OCI-LY7 (cell line): Measurements from ENCODE around the gene RIC8B. TPM values are rescaled to one million over a fixed set of nuclear protein-coding genes. Genes with fewer than 3 reads are reported as not detected.

Experiments used
- BruUV-seq: library from RNA; stranded (reverse); fragments of 400-500 nt; replicated peaks from 2 replicates; lab custom pipeline; 2021; lab: Mats Ljungman, UMichigan
- CTCF ChIA-PET: fragments of 300-600 bp; sonication (Branson Sonifier 250); formaldehyde crosslinking; loops from one replicate; lab custom pipeline; 2022; ENCODE audit warnings: antibody characterized with exemption; ENCODE audit not compliant: unreplicated experiment; lab: Charles Lee
- POLR2A ChIA-PET: fragments of 300-600 bp; sonication (Branson Sonifier 250); formaldehyde crosslinking; loops from one replicate; lab custom pipeline; 2022; ENCODE audit warnings: antibody characterized with exemption; lab: Charles Lee
- DNase-seq: peaks from one replicate; pipeline ENCODE4 v3.0.0-alpha.2; 2015; ENCODE audit warnings: low spot score
- H2AFZ ChIP-seq: fragments of 200-600 bp; sonication (generic), shearing (Covaris generic); 2 replicates; pipeline ENCODE4 v1.6.1; 2014; ENCODE audit warnings: mild to moderate bottlenecking, antibody characterized with exemption, low read length, moderate library complexity
- H3K27ac ChIP-seq: fragments of 200-600 bp; sonication (generic); 2 replicates; pipeline ENCODE4 v1.5.1; 2014; ENCODE audit warnings: mixed run types, low read depth, mild to moderate bottlenecking, moderate library complexity, low read length, inconsistent platforms; ENCODE audit not compliant: poor library complexity, severe bottlenecking
- H3K36me3 ChIP-seq: fragments of 200-600 bp; sonication (generic); 2 replicates; pipeline ENCODE4 v1.6.1; 2014; ENCODE audit warnings: mild to moderate bottlenecking, antibody characterized with exemption, low read length, moderate library complexity, mixed read lengths; ENCODE audit not compliant: insufficient read depth
- H3K4me1 ChIP-seq: fragments of 200-600 bp; sonication (generic); 2 replicates; pipeline ENCODE4 v1.5.1; 2014; ENCODE audit warnings: mild to moderate bottlenecking, low read length; ENCODE audit not compliant: insufficient read depth, poor library complexity, severe bottlenecking
- H3K4me2 ChIP-seq: fragments of 200-600 bp; sonication (generic); 2 replicates; pipeline ENCODE4 v1.6.1; 2014; ENCODE audit warnings: mild to moderate bottlenecking, low read length
- H3K4me3 ChIP-seq: fragments of 200-600 bp; sonication (generic); 2 replicates; pipeline ENCODE4 v1.5.1; 2014; ENCODE audit warnings: mild to moderate bottlenecking, low read depth, low read length; ENCODE audit not compliant: poor library complexity, severe bottlenecking
- H3K79me2 ChIP-seq: fragments of 200-600 bp; sonication (generic); 2 replicates; pipeline ENCODE4 v1.6.1; 2016; ENCODE audit warnings: low read depth, mild to moderate bottlenecking, low read length, moderate library complexity, mixed read lengths; ENCODE audit not compliant: insufficient read depth
- H3K9me2 ChIP-seq: fragments of 200-600 bp; sonication (generic); 2 replicates; pipeline ENCODE4 v1.6.1; 2016; ENCODE audit warnings: mild to moderate bottlenecking, low read length, mixed read lengths; ENCODE audit not compliant: insufficient read depth
- H3K9me3 ChIP-seq: fragments of 200-600 bp; sonication (generic); 2 replicates; pipeline ENCODE4 v1.6.1; 2014; ENCODE audit warnings: mild to moderate bottlenecking, mixed run types, low read length, mixed read lengths
- H4K20me1 ChIP-seq: fragments of 200-600 bp; sonication (generic); 2 replicates; pipeline ENCODE4 v1.6.1; 2014; ENCODE audit warnings: mild to moderate bottlenecking, antibody characterized with exemption, low read length, moderate library complexity, mixed read lengths; ENCODE audit not compliant: insufficient read depth
- EZH2phosphoT487 ChIP-seq: fragments of 200-600 bp; sonication (generic); IDR thresholded peaks from 2 replicates; pipeline ENCODE4 v1.6.1; 2018; ENCODE audit warnings: low read depth, borderline replicate concordance, mild to moderate bottlenecking, mixed run types, antibody characterized with exemption, low read length, moderate library complexity, mixed read lengths
- intact Hi-C: fragments of 100-400 bp; cut with micrococcal nuclease; formaldehyde crosslinking; loops from one replicate; pipeline ENCODE4 v1.10.0; 2022; ENCODE audit not compliant: unreplicated experiment
- total RNA-seq, 2 experiments: library from RNA; depleted of rRNA in 1 of 2; stranded (reverse); fragments of >200 nt in 1 of 2; shearing (Covaris generic) in 1 of 2; gene quantifications; 2 replicates each; pipeline ENCODE4 v1.2.3, GENCODE V29; 2014 to 2022
- TF ChIP-seq, protein P1 (sequence below): fragments of 200-600 bp; sonication (generic); conservative IDR thresholded peaks from 2 replicates; pipeline ENCODE4 v1.5.1; 2014; ENCODE audit warnings: mild to moderate bottlenecking, antibody characterized with exemption, low read length, moderate library complexity, mixed read lengths

Gene RIC8B
- total RNA-seq, 2 experiments from 2014 or later, result 9.6 TPM; not detected in 1

DNA sequence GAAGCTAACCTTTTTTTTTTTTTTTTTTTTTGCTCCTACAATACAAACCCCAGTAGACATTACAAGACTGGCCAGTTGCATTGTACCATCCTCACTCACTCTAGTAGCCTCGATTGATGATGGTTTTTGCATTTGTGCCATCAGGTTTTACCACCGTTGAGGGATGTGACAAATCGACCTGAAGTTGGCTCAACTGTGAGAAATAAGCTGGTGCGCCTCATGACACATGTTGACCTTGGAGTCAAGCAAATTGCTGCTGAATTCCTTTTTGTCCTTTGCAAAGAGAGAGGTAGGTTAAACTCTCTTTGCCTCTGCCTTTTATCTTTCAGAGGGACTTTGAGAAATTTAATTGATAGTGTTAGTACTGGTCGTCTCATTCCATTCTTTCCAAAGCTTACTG lies 76.8 kb downstream of the RIC8B start:
- no peak for DNase-seq
- H3K36me3 ChIP-seq, result no peaks in the 10 kb centered on the region
- POLR2A ChIA-PET, result interaction anchor here (0.6 kb wide), 2 partner anchors 19 to 306 kb away, joined by 3 to 5 read pairs; no protein-coding TSS in a partner anchor
- no peak for TF ChIP-seq EZH2phosphoT487
- TF ChIP-seq, protein P1, sequence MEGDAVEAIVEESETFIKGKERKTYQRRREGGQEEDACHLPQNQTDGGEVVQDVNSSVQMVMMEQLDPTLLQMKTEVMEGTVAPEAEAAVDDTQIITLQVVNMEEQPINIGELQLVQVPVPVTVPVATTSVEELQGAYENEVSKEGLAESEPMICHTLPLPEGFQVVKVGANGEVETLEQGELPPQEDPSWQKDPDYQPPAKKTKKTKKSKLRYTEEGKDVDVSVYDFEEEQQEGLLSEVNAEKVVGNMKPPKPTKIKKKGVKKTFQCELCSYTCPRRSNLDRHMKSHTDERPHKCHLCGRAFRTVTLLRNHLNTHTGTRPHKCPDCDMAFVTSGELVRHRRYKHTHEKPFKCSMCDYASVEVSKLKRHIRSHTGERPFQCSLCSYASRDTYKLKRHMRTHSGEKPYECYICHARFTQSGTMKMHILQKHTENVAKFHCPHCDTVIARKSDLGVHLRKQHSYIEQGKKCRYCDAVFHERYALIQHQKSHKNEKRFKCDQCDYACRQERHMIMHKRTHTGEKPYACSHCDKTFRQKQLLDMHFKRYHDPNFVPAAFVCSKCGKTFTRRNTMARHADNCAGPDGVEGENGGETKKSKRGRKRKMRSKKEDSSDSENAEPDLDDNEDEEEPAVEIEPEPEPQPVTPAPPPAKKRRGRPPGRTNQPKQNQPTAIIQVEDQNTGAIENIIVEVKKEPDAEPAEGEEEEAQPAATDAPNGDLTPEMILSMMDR, result no peak
- BruUV-seq, result no TSS peak
- no peak overlapping the region for H3K4me3 ChIP-seq
- H3K79me2 ChIP-seq, result no peaks in the 10 kb centered on the region
- no peaks in the 10 kb centered on the region for H3K9me2 ChIP-seq
- no peak overlapping the region for H3K4me2 ChIP-seq
- no peaks in the 10 kb centered on the region for H4K20me1 ChIP-seq
- no peak overlapping the region for H2AFZ ChIP-seq
- H3K4me1 ChIP-seq, result no peaks in the 10 kb centered on the region
- H3K27ac ChIP-seq, result no peak overlapping the region
- CTCF ChIA-PET, result no interaction called here
- no peaks in the 10 kb centered on the region for H3K9me3 ChIP-seq
- intact Hi-C loops, result no loop called here

DNA sequence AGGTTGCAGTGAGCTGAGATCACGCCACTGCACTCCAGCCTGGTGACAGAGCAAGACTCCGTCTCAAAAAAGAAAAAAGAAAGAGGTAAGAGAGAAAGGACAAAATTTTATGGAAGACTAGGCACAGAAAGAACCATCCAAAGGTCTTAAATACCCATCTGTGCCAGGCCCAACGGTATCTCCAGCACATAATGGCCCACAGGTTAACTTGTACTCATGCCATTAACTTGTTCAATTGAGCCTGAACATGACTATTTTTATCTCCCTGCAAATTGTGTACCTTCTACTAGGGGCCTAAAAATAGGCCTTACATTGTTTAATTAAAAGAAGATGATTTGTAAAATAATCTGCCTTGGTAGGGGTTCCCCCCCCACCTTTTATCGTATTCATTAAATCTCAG lies 80.2 kb downstream of the RIC8B start:
- Histone ChIP-seq H2AFZ (no peak overlapping the region), H3K4me2 (no peak overlapping the region), H3K27ac (no peak overlapping the region), H3K36me3 (no peaks in the 10 kb centered on the region), H3K9me2 (no peaks in the 10 kb centered on the region), H3K79me2 (no peaks in the 10 kb centered on the region), H3K9me3 (no peaks in the 10 kb centered on the region), H3K4me1 (no peaks in the 10 kb centered on the region), H3K4me3 (no peak overlapping the region), H4K20me1 (no peaks in the 10 kb centered on the region)
- intact Hi-C loops, result no loop called here
- no peak for TF ChIP-seq EZH2phosphoT487
- TF ChIP-seq, protein P1, result no peak
- no TSS peak for BruUV-seq
- ChIA-PET POLR2A (no interaction called here), CTCF (no interaction called here)
- no peak for DNase-seq

DNA sequence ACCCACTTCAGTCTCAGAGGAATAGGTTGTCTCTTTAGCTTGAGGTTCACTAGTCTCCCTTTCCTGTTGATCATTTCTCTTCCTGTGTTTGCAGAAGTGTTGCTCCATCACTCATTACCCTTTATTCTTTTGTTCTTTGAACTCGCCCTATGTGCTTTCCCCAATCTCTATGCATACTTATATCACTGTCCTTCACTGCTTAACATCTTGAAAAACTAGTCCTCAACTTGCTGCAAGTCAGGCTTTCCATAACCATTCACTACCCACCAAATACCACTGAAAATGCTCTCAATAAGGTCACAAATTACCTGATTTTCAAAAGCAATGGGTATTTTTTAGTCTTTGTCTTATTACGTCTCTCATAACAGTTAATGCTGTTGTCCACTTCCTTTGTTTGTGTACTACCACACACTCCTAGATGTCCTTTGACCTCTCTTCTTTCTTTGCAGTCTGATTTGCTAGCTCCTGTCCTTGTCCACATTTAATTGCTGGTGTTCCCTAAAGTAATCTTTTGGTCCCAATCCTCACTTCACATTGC lies 80.8 kb downstream of the RIC8B start:
- Histone ChIP-seq H3K27ac (no peak overlapping the region), H3K4me2 (no peak overlapping the region), H3K4me1 (no peaks in the 10 kb centered on the region), H3K4me3 (no peak overlapping the region), H3K36me3 (no peaks in the 10 kb centered on the region), H3K9me3 (no peaks in the 10 kb centered on the region), H2AFZ (no peak overlapping the region), H3K79me2 (no peaks in the 10 kb centered on the region), H4K20me1 (no peaks in the 10 kb centered on the region), H3K9me2 (no peaks in the 10 kb centered on the region)
- BruUV-seq, result no TSS peak
- ChIA-PET POLR2A (interaction anchor here (1.5 kb wide), 1 partner anchor 10 kb away, joined by 6 read pairs; no protein-coding TSS in a partner anchor), CTCF (no interaction called here)
- DNase-seq, result no peak
- intact Hi-C loops, result no loop called here
- TF ChIP-seq, protein P1, result no peak
- TF ChIP-seq EZH2phosphoT487, result no peak
